HepG2 (cell line): ENCODE measurements around the gene ZNF860. TPM values are rescaled to one million over a fixed set of nuclear protein-coding genes. Genes with fewer than 3 reads are reported as not detected.

Source experiments
- BRF2 ChIP-seq: sonication (generic); formaldehyde crosslinking; IDR thresholded peaks from 2 replicates; pipeline ENCODE4 v1.8.1; 2022; ENCODE audit warnings: mild to moderate bottlenecking, missing genetic modification reagents
- DMTF1 ChIP-seq: sonication (generic); formaldehyde crosslinking; IDR thresholded peaks from 2 replicates; pipeline ENCODE4 v1.4.0; 2020; ENCODE audit warnings: mild to moderate bottlenecking, missing genetic modification reagents
- FOXA1 ChIP-seq, 2 experiments: fragments of 450-650 bp in 1 of 2; sonication (generic) in 1 of 2; formaldehyde crosslinking in 1 of 2; IDR thresholded peaks; 2 replicates each; pipeline versions ENCODE4 v1.4.0 to v1.6.1; 2016 to 2020; ENCODE audit warnings: missing genetic modification reagents in 1 of 2
- FOXP1 ChIP-seq, 2 experiments: fragments of 450-650 bp in 1 of 2; IDR thresholded peaks; 2 replicates each; pipeline ENCODE4 v1.6.1; 2017 to 2018; ENCODE audit warnings: antibody characterized with exemption in 1 of 2
- MNT ChIP-seq: fragments of 450-650 bp; IDR thresholded peaks from 2 replicates; pipeline ENCODE4 v1.6.1; 2016
- NCOA2 ChIP-seq: sonication (generic); formaldehyde crosslinking; IDR thresholded peaks from 2 replicates; pipeline ENCODE4 v1.8.0; 2022; ENCODE audit warnings: inconsistent platforms
- NPAS2 ChIP-seq: sonication (generic); formaldehyde crosslinking; IDR thresholded peaks from 2 replicates; pipeline ENCODE4 v1.8.0; 2022; ENCODE audit warnings: mild to moderate bottlenecking, missing genetic modification reagents, borderline replicate concordance
- PAWR ChIP-seq: sonication (generic); formaldehyde crosslinking; IDR thresholded peaks from 2 replicates; pipeline ENCODE4 v1.4.0; 2020; ENCODE audit warnings: missing genetic modification reagents, mild to moderate bottlenecking, borderline replicate concordance
- PRMT3 ChIP-seq: sonication (generic); formaldehyde crosslinking; IDR thresholded peaks from 2 replicates; pipeline ENCODE4 v1.8.1; 2022; ENCODE audit warnings: low read depth, mild to moderate bottlenecking, moderate library complexity, missing genetic modification reagents, borderline replicate concordance
- SMARCC2 ChIP-seq: fragments of 450-650 bp; IDR thresholded peaks from 2 replicates; pipeline ENCODE4 v1.6.1; 2017; ENCODE audit warnings: antibody characterized with exemption, mild to moderate bottlenecking
- TCF7 ChIP-seq: sonication (generic); IDR thresholded peaks from 2 replicates; pipeline ENCODE4 v1.6.1; 2016; ENCODE audit warnings: antibody characterized with exemption, low read depth
- TOPORS ChIP-seq: sonication (generic); formaldehyde crosslinking; IDR thresholded peaks from 2 replicates; pipeline ENCODE4 v1.8.0; 2023; ENCODE audit warnings: mild to moderate bottlenecking, missing genetic modification reagents
- YEATS4 ChIP-seq: sonication (generic); formaldehyde crosslinking; IDR thresholded peaks from 2 replicates; pipeline ENCODE4 v1.4.0; 2020; ENCODE audit warnings: missing genetic modification reagents, borderline replicate concordance
- ZNF329 ChIP-seq: sonication (generic); formaldehyde crosslinking; IDR thresholded peaks from 2 replicates; pipeline ENCODE4 v1.9.0; 2021; ENCODE audit warnings: low read depth, mild to moderate bottlenecking, missing genetic modification reagents
- ZNF383 ChIP-seq: sonication (generic); formaldehyde crosslinking; IDR thresholded peaks from 2 replicates; pipeline ENCODE4 v1.4.0; 2020; ENCODE audit warnings: missing genetic modification reagents, mild to moderate bottlenecking, borderline replicate concordance
- ZNF580 ChIP-seq: IDR thresholded peaks from 2 replicates; pipeline ENCODE4 v1.6.1; 2016; ENCODE audit warnings: low read depth, borderline replicate concordance
- polyA plus RNA-seq, 8 experiments: library from polyadenylated mRNA; depleted of rRNA in 3 of 8; stranded (reverse) in 7 of 8; unstranded in 1 of 8; fragments of >200 nt; fragmentation: Illumina TruSeq in 4 of 8; extraction: Trizol in 4 of 8; gene quantifications; 2 replicates each; pipeline versions ENCODE4 v1.2.1 to v1.2.3, GENCODE V29; 2011 to 2016; ENCODE audit warnings: low read depth in 4 of 8, missing spikeins in 1 of 8, mixed read lengths in 1 of 8; ENCODE audit not compliant: insufficient read depth in 1 of 8
- total RNA-seq, 5 experiments: library from RNA; depleted of rRNA; stranded (reverse); fragments of >200 nt; fragmentation: Illumina TruSeq; extraction: Trizol; gene quantifications; 2 replicates each; pipeline ENCODE4 v1.2.3, GENCODE V29; 2016; ENCODE audit warnings: low read depth in 1 of 5
- TF ChIP-seq, protein P1 (sequence below): sonication (generic); formaldehyde crosslinking; IDR thresholded peaks from 2 replicates; pipeline ENCODE4 v1.4.0; 2020; ENCODE audit warnings: missing genetic modification reagents
- TF ChIP-seq, protein P2 (sequence below): sonication (generic); formaldehyde crosslinking; IDR thresholded peaks from 2 replicates; pipeline ENCODE4 v1.4.0; 2020; ENCODE audit warnings: missing genetic modification reagents

ZNF860 gene
- total and polyA plus RNA-seq, 2 of the 13 experiments (the other 11 are each of a cell fraction or from before 2014, with no cell fraction given): 0.55 to 0.73 TPM

DNA sequence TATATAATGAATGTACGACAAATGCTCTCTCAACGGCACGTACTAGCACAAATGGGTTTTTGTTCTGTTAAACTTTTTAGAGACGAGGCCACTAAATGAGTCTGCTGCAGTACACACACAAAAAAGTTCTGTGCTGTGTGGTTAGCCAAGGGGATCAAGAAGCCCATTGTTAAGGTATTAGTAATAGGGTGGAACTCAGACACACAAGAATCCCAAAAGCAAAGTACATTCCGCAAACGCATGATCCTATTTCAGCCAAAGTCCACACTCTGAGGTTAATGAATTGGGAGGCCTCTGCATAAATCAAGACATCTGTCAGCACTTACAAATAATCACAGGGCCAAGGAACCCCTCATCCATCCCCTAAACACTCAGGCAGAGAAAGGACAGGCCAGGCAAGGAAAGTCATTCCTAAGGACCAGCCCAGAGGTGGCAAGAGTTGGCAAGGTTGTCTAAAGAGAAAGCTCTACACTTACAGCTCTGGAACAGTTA is 12.6 kb upstream of the ZNF860 start (continued):
- TF ChIP-seq, protein P1, sequence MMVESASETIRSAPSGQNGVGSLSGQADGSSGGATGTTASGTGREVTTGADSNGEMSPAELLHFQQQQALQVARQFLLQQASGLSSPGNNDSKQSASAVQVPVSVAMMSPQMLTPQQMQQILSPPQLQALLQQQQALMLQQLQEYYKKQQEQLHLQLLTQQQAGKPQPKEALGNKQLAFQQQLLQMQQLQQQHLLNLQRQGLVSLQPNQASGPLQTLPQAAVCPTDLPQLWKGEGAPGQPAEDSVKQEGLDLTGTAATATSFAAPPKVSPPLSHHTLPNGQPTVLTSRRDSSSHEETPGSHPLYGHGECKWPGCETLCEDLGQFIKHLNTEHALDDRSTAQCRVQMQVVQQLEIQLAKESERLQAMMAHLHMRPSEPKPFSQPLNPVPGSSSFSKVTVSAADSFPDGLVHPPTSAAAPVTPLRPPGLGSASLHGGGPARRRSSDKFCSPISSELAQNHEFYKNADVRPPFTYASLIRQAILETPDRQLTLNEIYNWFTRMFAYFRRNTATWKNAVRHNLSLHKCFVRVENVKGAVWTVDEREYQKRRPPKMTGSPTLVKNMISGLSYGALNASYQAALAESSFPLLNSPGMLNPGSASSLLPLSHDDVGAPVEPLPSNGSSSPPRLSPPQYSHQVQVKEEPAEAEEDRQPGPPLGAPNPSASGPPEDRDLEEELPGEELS: peak; percentile 80
- TF ChIP-seq FOXP1 (IDR thresholded peaks at IDR 0.05) (no peak), FOXP1 (CRISPR knock-in tag; IDR thresholded peaks at IDR 0.05) (peak; percentile 45; the same call in 1 of the 2 replicates), ZNF383 (CRISPR knock-in tag) (no peak), ZNF329 (CRISPR knock-in tag) (no peak), TOPORS (no peak), SMARCC2 (no peak), MNT (no peak), PRMT3 (CRISPR knock-in tag) (no peak), ZNF580 (CRISPR knock-in tag) (no peak), DMTF1 (no peak), FOXA1 (IDR thresholded peaks at IDR 0.05) (no peak), FOXA1 (CRISPR knock-in tag; IDR thresholded peaks at IDR 0.05) (peak; percentile 59; the same call in 1 of the 2 replicates), NPAS2 (CRISPR knock-in tag) (no peak), TCF7 (peak; percentile 61), YEATS4 (CRISPR knock-in tag) (0 out of 2 replicates have a peak, but pooled peaks have one; percentile 16), NCOA2 (CRISPR knock-in tag) (peak; percentile 75; the same call in 1 of the 2 replicates), PAWR (CRISPR knock-in tag) (no peak), BRF2 (CRISPR knock-in tag) (no peak)
- TF ChIP-seq, protein P2, sequence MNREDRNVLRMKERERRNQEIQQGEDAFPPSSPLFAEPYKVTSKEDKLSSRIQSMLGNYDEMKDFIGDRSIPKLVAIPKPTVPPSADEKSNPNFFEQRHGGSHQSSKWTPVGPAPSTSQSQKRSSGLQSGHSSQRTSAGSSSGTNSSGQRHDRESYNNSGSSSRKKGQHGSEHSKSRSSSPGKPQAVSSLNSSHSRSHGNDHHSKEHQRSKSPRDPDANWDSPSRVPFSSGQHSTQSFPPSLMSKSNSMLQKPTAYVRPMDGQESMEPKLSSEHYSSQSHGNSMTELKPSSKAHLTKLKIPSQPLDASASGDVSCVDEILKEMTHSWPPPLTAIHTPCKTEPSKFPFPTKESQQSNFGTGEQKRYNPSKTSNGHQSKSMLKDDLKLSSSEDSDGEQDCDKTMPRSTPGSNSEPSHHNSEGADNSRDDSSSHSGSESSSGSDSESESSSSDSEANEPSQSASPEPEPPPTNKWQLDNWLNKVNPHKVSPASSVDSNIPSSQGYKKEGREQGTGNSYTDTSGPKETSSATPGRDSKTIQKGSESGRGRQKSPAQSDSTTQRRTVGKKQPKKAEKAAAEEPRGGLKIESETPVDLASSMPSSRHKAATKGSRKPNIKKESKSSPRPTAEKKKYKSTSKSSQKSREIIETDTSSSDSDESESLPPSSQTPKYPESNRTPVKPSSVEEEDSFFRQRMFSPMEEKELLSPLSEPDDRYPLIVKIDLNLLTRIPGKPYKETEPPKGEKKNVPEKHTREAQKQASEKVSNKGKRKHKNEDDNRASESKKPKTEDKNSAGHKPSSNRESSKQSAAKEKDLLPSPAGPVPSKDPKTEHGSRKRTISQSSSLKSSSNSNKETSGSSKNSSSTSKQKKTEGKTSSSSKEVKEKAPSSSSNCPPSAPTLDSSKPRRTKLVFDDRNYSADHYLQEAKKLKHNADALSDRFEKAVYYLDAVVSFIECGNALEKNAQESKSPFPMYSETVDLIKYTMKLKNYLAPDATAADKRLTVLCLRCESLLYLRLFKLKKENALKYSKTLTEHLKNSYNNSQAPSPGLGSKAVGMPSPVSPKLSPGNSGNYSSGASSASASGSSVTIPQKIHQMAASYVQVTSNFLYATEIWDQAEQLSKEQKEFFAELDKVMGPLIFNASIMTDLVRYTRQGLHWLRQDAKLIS: no peak
